ENCODE measurements around the gene SLC2A13.
"Not testable (repeated sequence)": the region's sequence is repeated elsewhere in the genome, so short reads cannot be mapped to it uniquely, and the experiment has no call there.

SLC2A13 gene

GRCh38 chr12:39883411-39883810 lies 222.5 kb downstream of the SLC2A13 start:
- in situ Hi-C loops (cut with MboI; ENCODE audit: low sequenced_read_pairs): no loop called here

- in situ Hi-C loops (cut with MboI; ENCODE audit: low sequenced_read_pairs): no loop called here
Measured at GRCh38 chr12:39878753-39879152, 227.1 kb downstream of the SLC2A13 start.

DNA sequence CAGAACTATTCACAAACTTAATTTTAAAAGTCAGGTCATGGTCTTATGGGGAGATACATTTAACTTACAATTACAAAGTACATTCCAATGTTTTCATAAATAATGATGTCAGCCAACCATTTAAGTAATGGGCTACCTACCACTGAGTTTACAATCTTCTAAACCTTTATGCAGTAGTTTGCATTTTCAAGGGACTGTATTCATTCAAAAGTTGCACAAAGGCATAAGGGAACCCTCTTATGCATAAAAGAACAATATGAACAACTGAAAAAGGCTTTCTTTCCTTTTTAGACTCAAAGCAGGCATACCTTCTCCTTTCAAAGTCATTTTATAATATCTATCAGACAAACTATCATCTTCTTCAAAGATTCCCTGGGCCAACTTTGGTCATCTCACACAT lies 230.2 kb downstream of the SLC2A13 start:
- in situ Hi-C loops (cut with MboI; ENCODE audit: low sequenced_read_pairs): no loop called here

DNA sequence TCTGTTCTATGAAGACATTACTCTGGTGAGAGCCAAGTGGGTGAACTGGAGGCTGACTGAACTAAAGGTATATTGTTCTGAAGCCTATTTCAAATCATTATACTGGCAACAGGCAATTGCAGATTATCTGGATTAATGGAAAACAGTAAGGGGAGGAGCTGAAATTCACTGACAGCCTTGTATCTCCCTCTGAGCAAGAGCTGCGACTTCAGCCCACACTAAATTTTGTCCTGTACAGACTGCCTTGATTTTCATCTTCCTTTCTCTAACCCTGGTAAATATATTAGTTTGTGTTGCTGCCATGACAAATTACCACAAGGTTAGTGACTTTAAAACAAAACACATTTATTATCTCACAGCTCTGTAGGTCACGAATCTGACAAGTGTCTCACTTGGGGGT lies 231.1 kb downstream of the SLC2A13 start:
- in situ Hi-C loops (cut with MboI; ENCODE audit: low sequenced_read_pairs): no loop called here

- in situ Hi-C loops (cut with MboI; ENCODE audit: low sequenced_read_pairs): no loop called here
Measured at GRCh38 chr12:39873065-39873464, 232.8 kb downstream of the SLC2A13 start.

DNA sequence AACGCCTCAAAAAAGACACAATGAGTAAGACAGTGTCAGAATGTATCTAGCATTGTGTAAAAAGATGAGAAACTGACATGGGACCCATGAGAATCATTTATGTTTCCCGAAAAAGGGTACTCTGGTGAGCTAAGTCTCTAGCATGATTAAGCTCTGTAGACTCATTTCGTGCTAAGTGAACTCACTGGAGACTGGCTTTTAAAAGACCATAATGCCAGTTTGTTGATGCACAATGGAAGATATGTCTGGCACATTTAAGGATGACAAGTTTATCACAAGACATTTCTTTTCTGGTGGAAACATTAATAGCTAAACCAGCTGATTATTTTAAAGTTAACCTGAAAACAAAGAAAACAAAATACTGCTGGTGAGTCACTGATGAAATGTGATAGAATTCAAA lies 233.5 kb downstream of the SLC2A13 start:
- in situ Hi-C loops (cut with MboI; ENCODE audit: low sequenced_read_pairs): no loop called here

DNA sequence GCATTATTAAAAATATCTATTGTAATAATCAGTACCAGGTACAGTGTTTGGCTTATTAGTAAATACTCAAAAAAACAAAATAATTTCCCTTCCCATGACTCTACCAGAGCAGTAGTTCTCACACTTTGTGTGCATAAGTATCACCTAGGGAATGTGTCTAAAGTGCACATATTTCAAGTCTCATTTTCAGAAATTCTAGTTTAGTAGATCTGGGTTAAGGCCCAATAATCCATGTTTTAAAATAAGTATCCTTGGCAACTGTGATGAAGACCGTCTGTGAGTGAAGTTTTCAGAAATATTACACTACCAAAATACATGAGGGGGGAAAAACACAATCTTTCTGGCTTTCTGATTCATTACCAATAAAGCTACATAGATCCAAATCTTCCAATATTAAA lies 237.6 kb downstream of the SLC2A13 start:
- in situ Hi-C loops (cut with MboI; ENCODE audit: low sequenced_read_pairs): no loop called here

DNA sequence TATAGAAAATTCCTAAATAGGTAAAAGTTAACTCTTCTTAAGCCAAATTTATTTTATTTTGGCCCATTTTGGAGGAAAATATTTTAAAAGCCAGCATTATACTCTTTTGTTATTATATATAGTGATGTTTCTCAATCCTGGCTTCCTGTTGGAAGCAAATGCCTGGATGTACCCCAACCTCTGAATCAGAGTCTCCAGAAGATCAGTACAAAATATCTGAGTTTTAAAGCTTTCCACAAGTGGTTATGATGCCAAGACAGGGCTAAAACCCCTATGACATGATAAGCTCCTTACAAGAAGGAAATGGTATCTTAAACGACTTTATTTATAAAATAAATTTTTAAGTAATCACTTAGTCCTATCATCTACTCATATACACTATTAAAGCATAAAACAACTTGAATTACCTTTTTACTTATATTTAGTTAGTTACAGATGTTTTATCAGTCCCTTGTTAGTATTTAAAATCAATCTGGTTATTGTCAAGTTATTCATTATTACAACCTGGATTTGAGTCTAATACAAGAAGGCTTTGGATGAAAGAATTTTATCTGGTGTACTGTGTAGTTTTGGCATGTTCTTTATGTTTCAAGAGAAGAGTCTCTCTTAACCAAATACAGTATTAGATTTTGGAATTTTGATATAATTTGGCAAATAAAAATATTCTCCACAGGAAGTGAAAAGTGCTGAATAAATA lies 238.1 kb downstream of the SLC2A13 start:
- in situ Hi-C loops (cut with MboI; ENCODE audit: low sequenced_read_pairs): no loop called here

DNA sequence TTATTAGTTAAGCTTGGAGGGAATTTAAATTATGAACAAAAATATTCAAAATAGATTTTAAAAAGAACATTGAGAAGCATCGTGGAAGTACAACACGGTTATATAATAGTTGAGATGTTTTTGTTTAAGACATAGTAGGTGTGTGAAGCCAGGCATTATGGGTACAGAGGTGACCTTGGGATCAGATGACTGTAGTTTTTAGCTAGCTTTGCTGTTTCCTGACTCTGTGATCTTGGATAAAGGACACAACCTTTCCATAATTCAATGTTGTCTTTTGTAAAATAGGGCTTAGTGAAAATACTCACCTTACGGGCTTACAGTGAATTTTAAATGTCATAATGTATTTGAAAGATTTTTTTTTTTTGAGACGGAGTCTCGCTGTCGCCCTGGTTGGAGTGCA lies 239.7 kb downstream of the SLC2A13 start:
- in situ Hi-C loops (cut with MboI; ENCODE audit: low sequenced_read_pairs): no loop called here

- in situ Hi-C loops (cut with MboI; ENCODE audit: low sequenced_read_pairs): no loop called here
Measured at GRCh38 chr12:39860695-39861094, 245.2 kb downstream of the SLC2A13 start.

DNA sequence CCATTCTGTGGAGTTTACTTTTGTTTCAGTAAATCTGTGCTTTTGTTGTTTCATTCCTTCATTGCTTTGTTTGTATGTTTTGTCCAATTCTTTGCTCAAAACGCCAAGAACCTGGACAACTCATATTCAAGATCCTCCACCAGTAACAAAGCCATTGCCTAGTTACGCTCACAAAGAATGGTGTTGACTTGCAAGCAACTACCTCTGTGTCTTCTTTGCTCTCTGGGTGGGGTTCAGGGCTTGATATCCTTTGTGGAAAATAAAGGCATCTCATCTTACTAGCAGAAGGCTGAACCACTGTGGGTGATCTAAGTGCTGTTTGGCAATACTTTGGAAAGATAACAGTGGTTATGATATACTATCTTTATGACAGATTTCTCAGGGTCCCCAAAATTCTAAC lies 252.9 kb downstream of the SLC2A13 start:
- in situ Hi-C loops (cut with MboI; ENCODE audit: low sequenced_read_pairs): no loop called here

- in situ Hi-C loops (cut with MboI; ENCODE audit: low sequenced_read_pairs): no loop called here
Measured at GRCh38 chr12:39852346-39852745, 253.5 kb downstream of the SLC2A13 start.

DNA sequence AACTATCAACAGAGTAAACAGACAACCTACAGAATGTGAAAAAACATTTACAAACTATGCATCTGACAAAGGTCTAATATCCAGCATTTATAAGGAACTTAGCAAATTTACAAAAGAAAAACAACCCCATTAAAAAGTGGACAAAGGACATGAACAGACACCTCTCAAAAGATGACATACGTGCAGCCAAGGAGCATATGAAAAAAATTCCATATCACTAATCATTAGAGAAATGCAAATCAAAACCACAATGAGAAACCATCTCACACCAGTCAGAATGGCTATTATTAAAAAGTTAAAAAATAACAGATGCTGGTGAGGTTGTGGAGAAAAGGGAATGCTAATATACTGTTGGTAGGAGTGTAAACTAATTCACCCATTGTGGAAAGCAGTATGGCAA lies 257.7 kb downstream of the SLC2A13 start:
- in situ Hi-C loops (cut with MboI; ENCODE audit: low sequenced_read_pairs): not testable (repeated sequence)

DNA sequence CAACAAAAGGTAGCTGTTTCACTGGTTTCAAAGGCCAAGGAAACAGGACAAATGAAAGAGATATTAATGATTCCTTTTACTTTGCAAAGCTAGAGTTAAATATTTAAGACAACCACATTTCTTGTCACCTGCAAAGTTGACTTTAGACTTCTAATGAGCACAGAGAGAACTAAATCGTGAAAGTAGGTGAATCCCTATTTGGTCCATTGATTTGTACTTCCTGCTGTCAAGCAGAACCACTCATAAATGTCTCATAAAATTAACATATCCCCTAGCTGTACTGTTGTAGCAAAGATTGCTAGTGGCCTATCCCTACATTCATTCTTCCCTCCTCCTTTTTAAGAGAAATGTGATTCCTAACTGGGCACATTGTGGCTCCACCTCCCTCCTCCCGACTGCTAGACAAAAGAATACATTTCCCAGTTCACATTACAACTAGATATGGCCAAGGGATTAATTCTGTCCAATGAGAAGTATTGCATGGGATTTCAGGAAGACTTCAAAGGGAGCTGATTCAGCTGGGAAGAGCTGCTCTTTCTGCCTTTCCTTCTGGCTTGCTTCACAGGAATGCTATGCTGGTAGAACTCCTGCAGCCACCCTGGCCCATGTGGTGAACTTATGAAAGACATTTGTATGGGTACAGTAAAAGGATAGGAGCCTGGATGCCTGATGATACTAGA lies 258.8 kb downstream of the SLC2A13 start:
- in situ Hi-C loops (cut with MboI; ENCODE audit: low sequenced_read_pairs): no loop called here

- in situ Hi-C loops (cut with MboI; ENCODE audit: low sequenced_read_pairs): no loop called here
Measured at GRCh38 chr12:39846304-39846703, 259.6 kb downstream of the SLC2A13 start.

DNA sequence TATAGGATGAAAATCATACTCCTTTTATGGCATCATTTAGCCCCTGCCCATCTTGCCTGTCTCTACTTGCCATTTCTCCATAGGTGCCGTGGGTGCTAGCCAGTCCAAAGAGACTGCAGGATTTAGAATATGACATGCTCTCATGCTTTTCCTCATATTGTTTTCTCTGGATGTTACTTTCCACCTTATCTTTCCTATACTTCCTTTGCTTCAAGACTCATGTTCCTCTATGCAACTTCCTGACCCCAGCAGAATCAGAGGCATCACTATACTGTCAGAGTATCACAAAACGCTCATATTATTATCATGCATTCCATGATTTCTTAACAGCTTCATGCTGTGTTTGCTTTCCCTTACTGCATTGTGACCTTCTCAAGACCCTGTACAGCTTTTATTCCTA lies 265.5 kb downstream of the SLC2A13 start:
- in situ Hi-C loops (cut with MboI; ENCODE audit: low sequenced_read_pairs): no loop called here

- in situ Hi-C loops (cut with MboI; ENCODE audit: low sequenced_read_pairs): no loop called here
Measured at GRCh38 chr12:39839072-39839471, 266.8 kb downstream of the SLC2A13 start.

DNA sequence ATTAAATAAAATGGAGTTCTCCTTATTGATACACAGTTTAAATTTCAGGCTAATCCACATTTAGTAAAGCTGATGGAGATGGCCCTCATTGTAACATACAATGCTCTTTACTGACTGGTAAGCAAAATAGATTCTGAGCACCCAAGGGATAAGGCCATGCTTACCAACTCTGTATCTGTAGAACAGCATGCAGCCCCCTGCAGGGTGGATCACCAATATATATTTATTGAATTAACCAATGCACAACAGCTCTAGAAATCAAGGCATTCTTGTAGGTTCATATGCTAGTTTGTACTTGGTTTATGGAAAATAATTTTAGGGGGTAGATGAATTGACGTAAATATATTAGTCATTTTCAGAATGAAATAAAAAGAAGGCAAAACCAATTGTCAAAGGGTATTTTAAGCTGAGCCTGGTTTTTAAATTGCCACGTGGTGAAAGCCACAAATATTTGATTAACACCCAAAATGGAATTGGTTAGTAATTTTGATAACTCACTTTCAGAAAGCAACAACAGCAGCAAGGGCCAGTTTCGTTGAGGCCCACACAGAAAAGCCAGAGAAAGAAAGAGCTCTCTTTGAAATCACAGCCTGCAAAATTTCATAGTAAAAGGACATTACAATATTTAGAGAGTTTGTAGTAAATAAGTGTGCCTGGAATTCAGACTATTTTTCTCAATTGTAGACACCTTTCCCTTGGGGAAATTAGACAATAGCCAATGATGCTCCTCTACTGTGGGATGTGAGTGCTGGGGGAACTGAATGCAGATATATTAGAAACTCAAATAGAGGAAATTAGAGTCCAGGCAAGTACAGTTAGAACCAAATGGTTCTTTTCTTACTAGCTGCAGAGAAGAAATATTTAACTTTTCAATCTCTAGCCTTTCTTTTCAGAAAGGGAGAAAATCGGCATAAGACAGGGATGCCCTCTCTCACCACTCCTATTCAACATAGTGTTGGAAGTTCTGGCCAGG lies 270.1 kb downstream of the SLC2A13 start:
- in situ Hi-C loops (cut with MboI; ENCODE audit: low sequenced_read_pairs): no loop called here

DNA sequence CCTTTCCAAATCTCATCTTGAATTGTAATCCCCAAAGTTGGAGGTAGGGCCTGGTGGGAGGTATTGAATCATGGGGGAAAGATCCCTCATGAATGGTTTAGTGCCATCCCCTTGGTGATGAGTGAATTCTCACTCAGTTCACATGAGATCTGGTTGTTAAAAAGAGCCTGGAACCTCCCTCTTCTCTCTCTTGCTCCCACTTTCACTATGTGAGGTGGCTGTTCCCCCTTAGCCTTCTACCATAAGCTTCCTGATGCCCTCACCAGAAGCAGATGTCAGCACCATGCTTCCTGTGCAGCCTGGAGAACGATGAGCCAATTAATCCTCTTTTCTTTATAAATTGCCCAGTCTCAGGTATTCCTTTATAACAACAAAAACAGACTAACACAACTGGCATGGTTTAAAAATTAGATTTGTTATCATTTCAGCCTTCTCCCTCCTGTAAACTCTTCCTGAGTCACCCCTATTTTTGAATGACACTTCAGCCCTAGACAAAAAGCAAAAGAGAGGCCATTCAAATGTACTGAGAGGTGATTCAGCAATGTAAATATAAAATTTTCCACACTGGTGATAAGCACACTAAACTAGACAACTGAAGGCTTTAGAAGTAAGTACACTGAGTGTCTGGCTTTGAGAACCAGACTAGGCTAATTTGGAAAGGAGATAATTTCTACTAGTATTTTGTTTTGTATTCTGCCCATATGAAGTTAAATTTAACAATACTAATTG lies 274.1 kb downstream of the SLC2A13 start:
- in situ Hi-C loops (cut with MboI; ENCODE audit: low sequenced_read_pairs): no loop called here

DNA sequence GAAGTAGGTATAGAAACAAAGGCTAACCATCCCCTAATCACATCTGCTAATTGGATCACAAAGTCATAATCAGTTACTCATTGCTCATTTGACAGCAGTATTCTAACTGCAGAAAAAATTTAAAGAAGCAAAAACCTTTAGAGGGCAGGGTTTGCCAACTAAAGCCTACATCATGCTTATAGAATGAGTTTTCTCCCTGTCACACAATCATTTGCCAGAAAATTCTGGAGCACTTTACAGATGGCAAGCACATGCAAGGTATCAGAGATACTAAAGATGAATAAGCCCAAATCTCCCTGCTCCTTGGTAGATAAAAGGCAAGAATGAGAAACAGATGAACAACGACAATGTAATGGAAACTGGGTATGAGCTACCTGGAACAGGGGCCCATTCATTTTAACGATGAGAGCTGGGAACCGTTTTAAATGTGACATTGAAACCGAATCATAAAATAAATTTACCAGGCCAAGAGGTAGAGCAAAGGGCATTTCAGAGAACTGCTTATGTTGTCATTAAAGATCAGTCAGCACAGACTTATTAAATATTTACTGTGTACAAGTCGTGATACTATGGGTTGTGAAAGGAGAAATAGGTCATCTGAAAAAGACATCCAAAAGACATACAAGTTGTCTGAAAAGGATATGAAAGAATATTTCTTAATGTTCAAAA lies 274.9 kb downstream of the SLC2A13 start:
- in situ Hi-C loops (cut with MboI; ENCODE audit: low sequenced_read_pairs): no loop called here
